A673 (cell line): ENCODE results near the gene LHX4. TPM values are rescaled to one million over a fixed set of nuclear protein-coding genes. Genes with fewer than 3 reads are reported as not detected.
A peak's percentile ranks its signal among the peaks of the same experiment; 100 is the strongest.

Source experiments
- BruUV-seq: library from RNA; stranded (reverse); fragments of 400-500 nt; replicated peaks from 2 replicates; lab custom pipeline; 2021; lab: Mats Ljungman, UMichigan
- CTCF ChIA-PET: fragments of 300-600 bp; sonication (Branson Sonifier 250); formaldehyde crosslinking; loops from one replicate; lab custom pipeline; 2022; ENCODE audit warnings: antibody characterized with exemption; lab: Charles Lee
- POLR2A ChIA-PET: fragments of 300-600 bp; sonication (Branson Sonifier 250); formaldehyde crosslinking; loops from one replicate; lab custom pipeline; 2022; ENCODE audit warnings: antibody characterized with exemption; ENCODE audit not compliant: low non-redundant PET; lab: Charles Lee
- DNase-seq: peaks from one replicate; pipeline ENCODE4 v3.0.0-alpha.2; 2015; ENCODE audit warnings: low spot score
- H3K27ac ChIP-seq: fragments of 200-600 bp; sonication (generic); 2 replicates; pipeline ENCODE4 v1.5.1; 2016; ENCODE audit warnings: mixed run types, low read depth, mild to moderate bottlenecking, mixed read lengths, antibody characterized with exemption, low read length; ENCODE audit not compliant: poor library complexity, severe bottlenecking
- H3K27me3 ChIP-seq: fragments of 200-600 bp; sonication (generic); replicated peaks from 2 replicates; pipeline ENCODE4 v1.6.1; 2017; ENCODE audit warnings: mixed run types, low read depth, mild to moderate bottlenecking, mixed read lengths, antibody characterized with exemption, low read length; ENCODE audit not compliant: insufficient read depth, poor library complexity
- H3K36me3 ChIP-seq: fragments of 200-600 bp; sonication (generic); 2 replicates; pipeline ENCODE4 v1.6.1; 2016; ENCODE audit warnings: mixed run types, mild to moderate bottlenecking, mixed read lengths, antibody characterized with exemption, low read length; ENCODE audit not compliant: insufficient read depth, poor library complexity, severe bottlenecking
- H3K4me1 ChIP-seq: fragments of 200-600 bp; sonication (generic); 2 replicates; pipeline ENCODE4 v1.6.1; 2017; ENCODE audit warnings: mixed run types, mild to moderate bottlenecking, mixed read lengths, antibody characterized with exemption, low read length; ENCODE audit not compliant: insufficient read depth, poor library complexity, severe bottlenecking
- H3K4me3 ChIP-seq: fragments of 200-600 bp; sonication (generic); 2 replicates; pipeline ENCODE4 v1.5.1; 2016; ENCODE audit warnings: low read depth, mixed run types, mild to moderate bottlenecking, mixed read lengths, low read length; ENCODE audit not compliant: poor library complexity, severe bottlenecking
- H3K9me3 ChIP-seq: fragments of 200-600 bp; sonication (generic); 2 replicates; pipeline ENCODE4 v1.6.1; 2016; ENCODE audit warnings: mixed run types, low read depth, mild to moderate bottlenecking, mixed read lengths, antibody characterized with exemption, low read length; ENCODE audit not compliant: poor library complexity, severe bottlenecking
- CTCF ChIP-seq: fragments of 300-800, 200-600 bp; sonication (generic); conservative IDR thresholded peaks from 2 replicates; pipeline ENCODE4 v1.5.1; 2017; ENCODE audit warnings: low read depth, mild to moderate bottlenecking, antibody characterized with exemption, low read length, moderate library complexity, mixed read lengths
- EZH2 ChIP-seq: fragments of 200-600 bp; sonication (generic); IDR thresholded peaks from 2 replicates; pipeline ENCODE4 v1.6.1; 2017; ENCODE audit warnings: borderline replicate concordance, low read depth, mild to moderate bottlenecking, mixed read lengths, antibody characterized with exemption, low read length; ENCODE audit not compliant: poor library complexity, severe bottlenecking
- intact Hi-C: fragments of 100-400 bp; cut with micrococcal nuclease; formaldehyde crosslinking; loops from one replicate; pipeline ENCODE4 v1.10.0; 2022; ENCODE audit not compliant: unreplicated experiment
- total RNA-seq: library from RNA; stranded (reverse); gene quantifications from 2 replicates; pipeline ENCODE4 v1.2.3, GENCODE V29; 2021

The LHX4 gene
- total RNA-seq, 1 experiment from 2014 or later: not detected

- DNase-seq: no peak
- intact Hi-C loops: no loop called here
- Histone ChIP-seq H3K36me3 (no peaks in the 10 kb centered on the region), H3K4me3 (no peak overlapping the region), H3K9me3 (no peaks in the 10 kb centered on the region), H3K27ac (no peak overlapping the region), H3K27me3 (no peaks in the 10 kb centered on the region), H3K4me1 (no peaks in the 10 kb centered on the region)
- no peak for TF ChIP-seq EZH2
- no peak for TF ChIP-seq CTCF
- ChIA-PET CTCF (no interaction called here), POLR2A (no interaction called here)
- no TSS peak for BruUV-seq
Observed at GRCh38 chr1:180254854-180255253, 24.8 kb downstream of the LHX4 start.

- no peaks in the 10 kb centered on the region for H3K36me3 ChIP-seq
- no peak overlapping the region for H3K4me3 ChIP-seq
- no peaks in the 10 kb centered on the region for H3K27me3 ChIP-seq
- peak; percentile 22 for DNase-seq
- BruUV-seq: no TSS peak
- no peaks in the 10 kb centered on the region for H3K4me1 ChIP-seq
- no peak for TF ChIP-seq EZH2
- TF ChIP-seq CTCF: no peak
- ChIA-PET CTCF (no interaction called here), POLR2A (no interaction called here)
- no peak overlapping the region for H3K27ac ChIP-seq
- intact Hi-C loops: no loop called here
- H3K9me3 ChIP-seq: no peaks in the 10 kb centered on the region
Observed at GRCh38 chr1:180255536-180256340, 25.7 kb downstream of the LHX4 start.

- no TSS peak for BruUV-seq
- no peak overlapping the region for H3K27ac ChIP-seq
- TF ChIP-seq CTCF: no peak
- TF ChIP-seq EZH2: no peak
- H3K4me3 ChIP-seq: no peak overlapping the region
- intact Hi-C loops: no loop called here
- no peaks in the 10 kb centered on the region for H3K27me3 ChIP-seq
- no peak for DNase-seq
- ChIA-PET POLR2A (interaction anchor here (0.6 kb wide), 1 partner anchor 242 kb away, joined by 10 read pairs; no protein-coding TSS in a partner anchor), CTCF (no interaction called here)
- H3K4me1 ChIP-seq: no peaks in the 10 kb centered on the region
- no peaks in the 10 kb centered on the region for H3K9me3 ChIP-seq
- no peaks in the 10 kb centered on the region for H3K36me3 ChIP-seq
Observed at GRCh38 chr1:180256341-180257027, 26.4 kb downstream of the LHX4 start.
